Measurements from ENCODE around the gene CD274. TPM values are rescaled to one million over a fixed set of nuclear protein-coding genes. Genes with fewer than 3 reads are reported as not detected.

CD274 gene
- total RNA-seq, 1 experiment from 2014 or later, result 2.5 TPM

DNA sequence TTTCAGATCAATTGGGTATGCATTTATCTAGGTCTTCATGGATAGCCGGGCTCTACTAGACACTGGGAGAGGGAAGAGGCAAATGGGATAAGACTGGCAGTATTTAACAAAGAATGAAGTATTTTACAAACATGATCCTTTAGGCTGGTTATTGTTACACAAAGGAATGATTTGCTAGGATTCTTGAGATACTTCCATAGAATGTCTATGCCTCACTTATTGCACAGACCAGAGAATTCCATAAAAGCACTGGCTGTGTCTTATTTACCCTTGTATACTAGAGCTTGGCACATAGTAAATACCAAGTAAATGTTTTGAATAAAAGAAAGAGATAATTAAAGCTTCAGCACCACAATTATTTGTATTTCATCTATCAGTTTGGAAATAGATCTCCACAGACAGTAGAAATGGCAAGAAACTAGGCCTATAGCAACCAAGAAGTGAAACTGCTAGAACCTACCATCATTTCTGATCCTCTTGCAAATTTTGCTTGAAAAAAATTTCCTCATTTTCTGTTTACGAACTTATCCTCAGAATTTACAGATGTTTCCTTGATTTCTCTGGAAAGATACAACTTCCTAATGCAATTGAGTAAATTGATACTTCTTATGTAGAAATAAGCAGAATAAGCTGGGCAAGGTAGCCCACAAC lies 63.7 kb downstream of the CD274 start:
- Histone ChIP-seq H3K79me2 (ENCODE audit: insufficient read depth, low read length) (no peaks in the 10 kb centered on the region), H3K27ac (ENCODE audit: low read depth, low read length) (no peak overlapping the region), H2AFZ (ENCODE audit: low read depth, low read length, poor library complexity, severe bottlenecking) (no peak overlapping the region), H3K4me2 (ENCODE audit: low read length) (no peak overlapping the region), H4K20me1 (ENCODE audit: insufficient read depth) (no peaks in the 10 kb centered on the region), H3K27me3 (ENCODE audit: insufficient read depth, low read length) (no peaks in the 10 kb centered on the region), H3K4me1 (ENCODE audit: control insufficient read depth in 1 of 2, insufficient read depth in 2 of 2, low read length in 2 of 2) (peaks cover 0 to 18% of the 10 kb centered on the region in 2 experiments; a peak in 2 of 4 replicates), H3K36me3 (ENCODE audit: control insufficient read depth in 1 of 2, insufficient read depth in 2 of 2, low read length in 2 of 2) (no peaks in the 10 kb centered on the region), H3K9me2 (ENCODE audit: insufficient read depth) (no peaks in the 10 kb centered on the region), H3K9ac (ENCODE audit: low read length) (no peak overlapping the region), H3K9me3 (ENCODE audit: control insufficient read depth in 1 of 2, insufficient read depth in 1 of 2, low read depth in 1 of 2, low read length in 2 of 2) (no peaks in the 10 kb centered on the region), H3K4me3 (replicated peaks in 1 of 2; ENCODE audit: low read depth in 1 of 2, low read length in 2 of 2) (no peak overlapping the region)
- no peak for DNase-seq (ENCODE audit: low read depth, low spot score)
- BruUV-seq (replicated peaks), result no TSS peak
- ATAC-seq, result no peak
- no peak for TF ChIP-seq RAD21 (IDR thresholded peaks at IDR 0.05; ENCODE audit: low read depth)
- TF ChIP-seq SRF (IDR thresholded peaks at IDR 0.05; ENCODE audit: low read depth), result no peak
- no peak for TF ChIP-seq CTCF (IDR thresholded peaks at IDR 0.05 in 2 of 3, conservative IDR thresholded peaks at IDR 0.05 in 1 of 3; ENCODE audit: borderline replicate concordance in 1 of 3, insufficient read depth in 1 of 3, low read depth in 2 of 3, low read length in 2 of 3)
- no peak for TF ChIP-seq EZH2phosphoT487 (IDR thresholded peaks at IDR 0.05; ENCODE audit: borderline replicate concordance)
- no peak for TF ChIP-seq ELF1 (IDR thresholded peaks at IDR 0.05; ENCODE audit: borderline replicate concordance, low read depth)
- RAD21 ChIA-PET (ENCODE audit: low non-redundant PET in 1 of 2, low total read pairs in 2 of 2, uncharacterized antibody in 2 of 2, unreplicated experiment in 2 of 2), result no interaction called here
- CTCF ChIA-PET, result interaction anchor here (0.6 kb wide), 1 partner anchor 86 kb away, joined by 5 read pairs; no protein-coding TSS in a partner anchor
- intact Hi-C loops (cut with micrococcal nuclease), result loop anchor here (5.0 to 10.0 kb wide), 2 partner anchors 61 to 62 kb away; partner anchors contain the start of gene CD274
- POLR2A ChIA-PET, result no interaction called here

DNA sequence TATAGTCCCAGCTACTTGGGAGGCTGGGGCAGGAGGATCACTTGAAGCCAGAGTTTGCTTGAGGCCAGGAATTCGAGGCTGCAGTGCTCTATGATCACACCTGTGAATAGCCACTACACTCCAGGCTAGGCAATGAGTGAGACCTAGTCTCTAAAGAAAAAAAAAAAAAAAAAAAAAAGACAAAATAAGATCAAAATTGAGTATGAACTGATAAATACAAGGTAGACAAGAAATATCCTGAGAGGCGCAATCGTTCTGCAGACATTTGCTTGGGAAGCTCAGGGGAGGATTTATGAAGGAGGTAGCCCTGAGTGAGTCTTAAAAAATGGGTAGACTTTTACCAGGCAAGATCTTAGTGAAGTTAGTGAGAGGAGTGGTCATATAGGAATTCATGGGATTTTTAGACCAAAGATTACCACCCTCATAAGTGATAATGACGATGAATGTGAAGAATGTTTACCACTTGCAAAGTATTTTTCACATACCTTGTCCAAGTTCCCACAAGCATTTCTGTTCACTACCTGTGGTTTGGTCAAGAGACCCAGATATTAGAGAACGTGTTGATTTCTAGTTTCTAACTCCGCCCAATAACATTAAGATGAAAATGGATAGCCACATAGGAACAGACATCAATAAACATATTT lies 64.4 kb downstream of the CD274 start:
- intact Hi-C loops (cut with micrococcal nuclease), result loop anchor here (5.0 to 10.0 kb wide), 2 partner anchors 60 to 62 kb away; partner anchors contain the start of gene CD274
- ATAC-seq (no peak), DNase-seq (ENCODE audit: low read depth, low spot score) (no peak)
- Histone ChIP-seq H2AFZ (ENCODE audit: low read depth, low read length, poor library complexity, severe bottlenecking) (no peak overlapping the region), H4K20me1 (ENCODE audit: insufficient read depth) (no peaks in the 10 kb centered on the region), H3K36me3 (ENCODE audit: control insufficient read depth in 1 of 2, insufficient read depth in 2 of 2, low read length in 2 of 2) (no peaks in the 10 kb centered on the region), H3K4me3 (replicated peaks in 1 of 2; ENCODE audit: low read depth in 1 of 2, low read length in 2 of 2) (no peak overlapping the region), H3K9ac (ENCODE audit: low read length) (no peak overlapping the region), H3K27ac (ENCODE audit: low read depth, low read length) (no peak overlapping the region), H3K9me3 (ENCODE audit: control insufficient read depth in 1 of 2, insufficient read depth in 1 of 2, low read depth in 1 of 2, low read length in 2 of 2) (no peaks in the 10 kb centered on the region), H3K27me3 (ENCODE audit: insufficient read depth, low read length) (no peaks in the 10 kb centered on the region), H3K4me2 (ENCODE audit: low read length) (no peak overlapping the region), H3K9me2 (ENCODE audit: insufficient read depth) (no peaks in the 10 kb centered on the region), H3K4me1 (ENCODE audit: control insufficient read depth in 1 of 2, insufficient read depth in 2 of 2, low read length in 2 of 2) (peaks cover 0 to 12% of the 10 kb centered on the region in 2 experiments; a peak in 2 of 4 replicates), H3K79me2 (ENCODE audit: insufficient read depth, low read length) (no peaks in the 10 kb centered on the region)
- ChIA-PET RAD21 (ENCODE audit: low non-redundant PET in 1 of 2, low total read pairs in 2 of 2, uncharacterized antibody in 2 of 2, unreplicated experiment in 2 of 2) (no interaction called here), CTCF (interaction anchor here (0.6 kb wide), 1 partner anchor 85 kb away, joined by 5 read pairs; no protein-coding TSS in a partner anchor), POLR2A (no interaction called here)
- BruUV-seq (replicated peaks), result no TSS peak
- no peak for TF ChIP-seq RAD21 (IDR thresholded peaks at IDR 0.05; ENCODE audit: low read depth)
- TF ChIP-seq ZNF274 (IDR thresholded peaks at IDR 0.05; ENCODE audit: low read depth, low read length), result no peak
- TF ChIP-seq FOSL1 (IDR thresholded peaks at IDR 0.05; ENCODE audit: low read depth), result no peak
